HG02610 (cell line): Measurements from ENCODE around the gene SLC35E3.
A peak's percentile ranks its signal among the peaks of the same experiment; 100 is the strongest.

Source experiments
- ATAC-seq: cut with Tn5 transposase; IDR thresholded peaks from one replicate; pipeline ENCODE4 v1.9.1; 2021; ENCODE audit warnings: mild to moderate bottlenecking, moderate library complexity; ENCODE audit not compliant: unreplicated experiment

Gene SLC35E3

GRCh38 chr12:68745904-68746571, at the start of gene SLC35E3:
Gene SLC35E3, plus strand, starts transcription at chr12:68746176. Its CDS starts 202 bp downstream, at chr12:68746378.
- peak; percentile 96 for ATAC-seq

- no peak for ATAC-seq
Measured at GRCh38 chr12:68699486-68699885, 46.5 kb upstream of the SLC35E3 start.

GRCh38 chr12:68727776-68728175, 18.2 kb upstream of the SLC35E3 start:
- ATAC-seq = no peak

GRCh38 chr12:68733661-68734071, 12.3 kb upstream of the SLC35E3 start:
- no peak for ATAC-seq

- no peak for ATAC-seq
Measured at GRCh38 chr12:68739891-68740290, 6.1 kb upstream of the SLC35E3 start.

- no peak for ATAC-seq
Measured at GRCh38 chr12:68743356-68743755, 2.6 kb upstream of the SLC35E3 start.

- ATAC-seq = no peak
Measured at GRCh38 chr12:68745376-68745903, 536 bp upstream of the SLC35E3 start.

- peak; percentile 37 for ATAC-seq
Measured at GRCh38 chr12:68746572-68747180, 700 bp downstream of the SLC35E3 start.

- no peak for ATAC-seq
Measured at GRCh38 chr12:68749443-68749842, 3.5 kb downstream of the SLC35E3 start.

GRCh38 chr12:68749861-68750260, 3.9 kb downstream of the SLC35E3 start:
- ATAC-seq = no peak

GRCh38 chr12:68750506-68750905, 4.5 kb downstream of the SLC35E3 start:
- no peak for ATAC-seq

GRCh38 chr12:68755536-68756243, 9.7 kb downstream of the SLC35E3 start:
- ATAC-seq = no peak

GRCh38 chr12:68759852-68760251, 13.9 kb downstream of the SLC35E3 start:
- ATAC-seq = no peak

- ATAC-seq = no peak
Measured at GRCh38 chr12:68760806-68761441, 14.9 kb downstream of the SLC35E3 start.

- no peak for ATAC-seq
Measured at GRCh38 chr12:68761442-68761812, 15.5 kb downstream of the SLC35E3 start.

- no peak for ATAC-seq
Measured at GRCh38 chr12:68761901-68762630, 16.1 kb downstream of the SLC35E3 start.

- no peak for ATAC-seq
Measured at GRCh38 chr12:68762691-68763090, 16.7 kb downstream of the SLC35E3 start.

- no peak for ATAC-seq
Measured at GRCh38 chr12:68765696-68766095, 19.7 kb downstream of the SLC35E3 start.

- no peak for ATAC-seq
Measured at GRCh38 chr12:68766646-68767045, 20.7 kb downstream of the SLC35E3 start.

GRCh38 chr12:68767191-68767590, 21.2 kb downstream of the SLC35E3 start:
- ATAC-seq = no peak
